Thymus (tissue), 14 donors: ENCODE measurements around the gene OR2D3. TPM values are rescaled to one million over a fixed set of nuclear protein-coding genes. Genes with fewer than 3 reads are reported as not detected.
"Not testable (repeated sequence)": the region's sequence is repeated elsewhere in the genome, so short reads cannot be mapped to it uniquely, and the experiment has no call there.

Source experiments
- DNase-seq, 9 donors: peaks; one replicate each; pipeline ENCODE4 v3.0.0-alpha.2; 2013; ENCODE audit warnings: low spot score in 9 of 9, low read depth in 6 of 9, missing footprints in 1 of 9
- H3K27ac ChIP-seq, 2 donors: one replicate each; pipeline ENCODE4 v1.5.1; 2013; ENCODE audit warnings: control low read depth in 1 of 2, low read depth in 1 of 2, low read length in 1 of 2, mild to moderate bottlenecking in 1 of 2, moderate library complexity in 1 of 2
- H3K27me3 ChIP-seq, 2 donors: one replicate each; pipeline ENCODE4 v1.5.1; 2013; ENCODE audit warnings: low read length in 1 of 2; ENCODE audit not compliant: control insufficient read depth in 2 of 2, insufficient read depth in 1 of 2
- H3K36me3 ChIP-seq, 2 donors: one replicate each; pipeline ENCODE4 v1.5.1; 2013; ENCODE audit warnings: low read length in 1 of 2, mild to moderate bottlenecking in 1 of 2, moderate library complexity in 1 of 2; ENCODE audit not compliant: control insufficient read depth in 2 of 2, insufficient read depth in 2 of 2
- H3K4me1 ChIP-seq, 2 donors: one replicate each; pipeline ENCODE4 v1.5.1; 2013; ENCODE audit warnings: low read length in 2 of 2; ENCODE audit not compliant: control insufficient read depth in 2 of 2, insufficient read depth in 2 of 2
- H3K4me3 ChIP-seq, 2 donors: one replicate each; pipeline ENCODE4 v1.5.1; 2013; ENCODE audit warnings: low read length in 2 of 2, control low read depth in 1 of 2, mild to moderate bottlenecking in 1 of 2
- H3K9me3 ChIP-seq, 2 donors: one replicate each; pipeline ENCODE4 v1.5.1; 2013; ENCODE audit warnings: low read length in 1 of 2, mild to moderate bottlenecking in 1 of 2; ENCODE audit not compliant: control insufficient read depth in 2 of 2, insufficient read depth in 1 of 2
- WGBS: extraction: QIAGEN DNeasy Blood & Tissue Kit; methylation state at CpG from one replicate; pipeline ENCODE4 v1.1.7; 2013; 5-methylcytosine and 5-hydroxymethylcytosine counted together
- long read RNA-seq, 10 donors: transcript quantifications; one replicate each; lab custom pipeline, GENCODE V29; 2026
- polyA plus RNA-seq: library from polyadenylated mRNA; stranded (reverse); fragments of 200-250 nt; gene quantifications from one replicate; pipeline ENCODE4 v1.2.3, GENCODE V29; 2013
- total RNA-seq: library from RNA; stranded (reverse); fragments of 120-200 nt; gene quantifications from one replicate; pipeline ENCODE4 v1.2.4, GENCODE V29; 2013
- donor health status: healthy.

Gene OR2D3
- total RNA-seq (not detected), polyA plus RNA-seq (not detected)
- long read RNA-seq, donor 1: 0 reads
- long read RNA-seq, donor 2: 0 reads
- long read RNA-seq, donor 3: 0 reads
- long read RNA-seq, donor 4: 0 reads
- long read RNA-seq, donor 5: 0 reads
- long read RNA-seq, donor 6: 0 reads
- long read RNA-seq, donor 7: 0 reads
- long read RNA-seq, donor 8: 0 reads
- long read RNA-seq, donor 9: 0 reads
- long read RNA-seq, donor 10: 0 reads

GRCh38 chr11:6920702-6921101 lies at the start of gene OR2D3:
Gene OR2D3 (plus strand): TSS chr11:6921002. CDS start chr11:6921002, 0 bp downstream.
- Histone ChIP-seq H3K27ac (no peak within 1 kb of the TSS), H3K27me3 (no peaks in the 10 kb centered on the region), H3K4me3 (no peak within 1 kb of the TSS), H3K9me3 (no peaks in the 10 kb centered on the region), H3K36me3 (no peaks in the 10 kb centered on the region), H3K4me1 (no peaks in the 10 kb centered on the region)
- DNase-seq: no peak
- WGBS: 97% methylated on average over 1 of the region's 1 CpG

GRCh38 chr11:6871278-6871677 lies 49.5 kb upstream of the OR2D3 start:
- Histone ChIP-seq H3K36me3 (no peaks in the 10 kb centered on the region), H3K4me1 (no peaks in the 10 kb centered on the region), H3K9me3 (no peaks in the 10 kb centered on the region), H3K27me3 (no peaks in the 10 kb centered on the region), H3K4me3 (no peak overlapping the region), H3K27ac (no peak overlapping the region)
- DNase-seq: no peak
- 89% methylated on average over 1 of the region's 1 CpG for WGBS

GRCh38 chr11:6875761-6876160 lies 45.0 kb upstream of the OR2D3 start:
- Histone ChIP-seq H3K36me3 (no peaks in the 10 kb centered on the region), H3K4me3 (no peak overlapping the region), H3K9me3 (no peaks in the 10 kb centered on the region), H3K4me1 (no peaks in the 10 kb centered on the region), H3K27me3 (no peaks in the 10 kb centered on the region), H3K27ac (no peak overlapping the region)
- 94% methylated on average over 2 of the region's 2 CpGs for WGBS
- DNase-seq: no peak

GRCh38 chr11:6876325-6876724 lies 44.5 kb upstream of the OR2D3 start, which contains the start of gene OR10A4:
Gene OR10A4 (plus strand): TSS chr11:6876625. CDS start chr11:6876648, 23 bp downstream.
- Histone ChIP-seq H3K36me3 (no peaks in the 10 kb centered on the region), H3K27ac (no peak within 1 kb of the TSS), H3K27me3 (no peaks in the 10 kb centered on the region), H3K9me3 (no peaks in the 10 kb centered on the region), H3K4me1 (no peaks in the 10 kb centered on the region), H3K4me3 (no peak within 1 kb of the TSS)
- 94% methylated on average over 1 of the region's 1 CpG for WGBS
- no peak for DNase-seq

GRCh38 chr11:6876914-6877313 lies 43.9 kb upstream of the OR2D3 start:
- DNase-seq: no peak
- H3K4me1 ChIP-seq: no peaks in the 10 kb centered on the region
- H3K36me3 ChIP-seq: no peaks in the 10 kb centered on the region
- no peak overlapping the region for H3K4me3 ChIP-seq
- no peaks in the 10 kb centered on the region for H3K9me3 ChIP-seq
- no peak overlapping the region for H3K27ac ChIP-seq
- WGBS: 95% methylated on average over 3 of the region's 3 CpGs
- H3K27me3 ChIP-seq: no peaks in the 10 kb centered on the region

GRCh38 chr11:6882751-6883150 lies 38.1 kb upstream of the OR2D3 start:
- no peaks in the 10 kb centered on the region for H3K4me1 ChIP-seq
- DNase-seq: no peak
- no peaks in the 10 kb centered on the region for H3K9me3 ChIP-seq
- no peak overlapping the region for H3K27ac ChIP-seq
- no peaks in the 10 kb centered on the region for H3K27me3 ChIP-seq
- H3K36me3 ChIP-seq: no peaks in the 10 kb centered on the region
- no peak overlapping the region for H3K4me3 ChIP-seq

- H3K4me3 ChIP-seq, H3K36me3 ChIP-seq, H3K27me3 ChIP-seq, H3K9me3 ChIP-seq, DNase-seq, H3K27ac ChIP-seq, H3K4me1 ChIP-seq: not testable (repeated sequence)
- 94% methylated on average over 5 of the region's 5 CpGs for WGBS
Observed at GRCh38 chr11:6887711-6888110, 33.1 kb upstream of the OR2D3 start.

GRCh38 chr11:6888830-6889229 lies 32.0 kb upstream of the OR2D3 start:
- no peaks in the 10 kb centered on the region for H3K9me3 ChIP-seq
- H3K4me1 ChIP-seq: no peaks in the 10 kb centered on the region
- no peak for DNase-seq
- WGBS: 91% methylated on average over 4 of the region's 4 CpGs
- H3K36me3 ChIP-seq: no peaks in the 10 kb centered on the region
- H3K27me3 ChIP-seq: no peaks in the 10 kb centered on the region
- H3K4me3 ChIP-seq: no peak overlapping the region
- H3K27ac ChIP-seq: no peak overlapping the region

- no peak overlapping the region for H3K27ac ChIP-seq
- WGBS: 96% methylated on average over 1 of the region's 1 CpG
Observed at GRCh38 chr11:6889835-6890234, 31.0 kb upstream of the OR2D3 start.

More at GRCh38 chr11:6889835-6890234, 31.0 kb upstream of the OR2D3 start:
- no peaks in the 10 kb centered on the region for H3K4me1 ChIP-seq
- DNase-seq: no peak
- no peaks in the 10 kb centered on the region for H3K27me3 ChIP-seq
- H3K9me3 ChIP-seq: no peaks in the 10 kb centered on the region
- H3K4me3 ChIP-seq: no peak overlapping the region
- H3K36me3 ChIP-seq: no peaks in the 10 kb centered on the region
